ENCODE results near the gene AK4.

- no peak for TF ChIP-seq TAF1 (IDR thresholded peaks at IDR 0.05; ENCODE audit: borderline replicate concordance, insufficient read depth, low read length)
- TF ChIP-seq POLR2AphosphoS5 (IDR thresholded peaks at IDR 0.05; ENCODE audit: low read depth, low read length): no peak
- TF ChIP-seq, protein P1, sequence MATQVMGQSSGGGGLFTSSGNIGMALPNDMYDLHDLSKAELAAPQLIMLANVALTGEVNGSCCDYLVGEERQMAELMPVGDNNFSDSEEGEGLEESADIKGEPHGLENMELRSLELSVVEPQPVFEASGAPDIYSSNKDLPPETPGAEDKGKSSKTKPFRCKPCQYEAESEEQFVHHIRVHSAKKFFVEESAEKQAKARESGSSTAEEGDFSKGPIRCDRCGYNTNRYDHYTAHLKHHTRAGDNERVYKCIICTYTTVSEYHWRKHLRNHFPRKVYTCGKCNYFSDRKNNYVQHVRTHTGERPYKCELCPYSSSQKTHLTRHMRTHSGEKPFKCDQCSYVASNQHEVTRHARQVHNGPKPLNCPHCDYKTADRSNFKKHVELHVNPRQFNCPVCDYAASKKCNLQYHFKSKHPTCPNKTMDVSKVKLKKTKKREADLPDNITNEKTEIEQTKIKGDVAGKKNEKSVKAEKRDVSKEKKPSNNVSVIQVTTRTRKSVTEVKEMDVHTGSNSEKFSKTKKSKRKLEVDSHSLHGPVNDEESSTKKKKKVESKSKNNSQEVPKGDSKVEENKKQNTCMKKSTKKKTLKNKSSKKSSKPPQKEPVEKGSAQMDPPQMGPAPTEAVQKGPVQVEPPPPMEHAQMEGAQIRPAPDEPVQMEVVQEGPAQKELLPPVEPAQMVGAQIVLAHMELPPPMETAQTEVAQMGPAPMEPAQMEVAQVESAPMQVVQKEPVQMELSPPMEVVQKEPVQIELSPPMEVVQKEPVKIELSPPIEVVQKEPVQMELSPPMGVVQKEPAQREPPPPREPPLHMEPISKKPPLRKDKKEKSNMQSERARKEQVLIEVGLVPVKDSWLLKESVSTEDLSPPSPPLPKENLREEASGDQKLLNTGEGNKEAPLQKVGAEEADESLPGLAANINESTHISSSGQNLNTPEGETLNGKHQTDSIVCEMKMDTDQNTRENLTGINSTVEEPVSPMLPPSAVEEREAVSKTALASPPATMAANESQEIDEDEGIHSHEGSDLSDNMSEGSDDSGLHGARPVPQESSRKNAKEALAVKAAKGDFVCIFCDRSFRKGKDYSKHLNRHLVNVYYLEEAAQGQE (IDR thresholded peaks at IDR 0.05; ENCODE audit: insufficient read depth in 1 of 2, low read depth in 2 of 2, low read length in 2 of 2): no peak
- TF ChIP-seq SIN3A (IDR thresholded peaks at IDR 0.05; ENCODE audit: borderline replicate concordance, insufficient read depth, low read length): no peak
These were observed 131.2 kb downstream of the AK4 start for GRCh38 chr1:65279070-65279779.

Measured in PFSK-1 (cell line).